SK-N-SH treated with all-trans-retinoic acid at 6 μM for 48 hours (cell line): ENCODE data around the gene CES3.

Experiments
- ARNTL ChIP-seq: fragments of 450-650 bp; formaldehyde crosslinking; IDR thresholded peaks from 2 replicates; pipeline ENCODE4 v1.5.0; 2020; ENCODE audit warnings: low read depth, mild to moderate bottlenecking, moderate library complexity, borderline replicate concordance
- BACH2 ChIP-seq: fragments of 250-450 bp; sonication (Bioruptor Pico); IDR thresholded peaks from 2 replicates; pipeline ENCODE4 v1.9.0; 2021; ENCODE audit warnings: mild to moderate bottlenecking, borderline replicate concordance
- CSDC2 ChIP-seq: fragments of 250-450 bp; sonication (Bioruptor Pico); IDR thresholded peaks from 2 replicates; pipeline ENCODE4 v1.5.0; 2020; ENCODE audit warnings: mild to moderate bottlenecking, moderate library complexity
- GLIS3 ChIP-seq: fragments of 250-450 bp; sonication (Bioruptor Pico); IDR thresholded peaks from 2 replicates; pipeline ENCODE4 v1.5.0; 2020; ENCODE audit warnings: mild to moderate bottlenecking, moderate library complexity
- ISL1 ChIP-seq: fragments of 250-450 bp; sonication (Bioruptor Pico); IDR thresholded peaks from 2 replicates; pipeline ENCODE4 v2.1.2; 2022; ENCODE audit warnings: mild to moderate bottlenecking, moderate library complexity
- OSR1 ChIP-seq: fragments of 250-450 bp; sonication (Bioruptor Pico); IDR thresholded peaks from 2 replicates; pipeline ENCODE4 v1.8.0; 2022; ENCODE audit warnings: moderate library complexity, mild to moderate bottlenecking, inconsistent platforms
- PATZ1 ChIP-seq: fragments of 250-450 bp; sonication (Bioruptor Pico); IDR thresholded peaks from 2 replicates; pipeline ENCODE4 v1.8.0; 2020; ENCODE audit warnings: mild to moderate bottlenecking, moderate library complexity, borderline replicate concordance
- POU6F1 ChIP-seq: fragments of 250-450 bp; sonication (Bioruptor Pico); IDR thresholded peaks from 2 replicates; pipeline ENCODE4 v1.8.0; 2021; ENCODE audit warnings: low read depth, mild to moderate bottlenecking, moderate library complexity, borderline replicate concordance
- PPARA ChIP-seq: fragments of 250-450 bp; sonication (Bioruptor Pico); IDR thresholded peaks from 2 replicates; pipeline ENCODE4 v1.5.0; 2020; ENCODE audit warnings: mild to moderate bottlenecking, borderline replicate concordance
- RARB ChIP-seq: fragments of 250-450 bp; sonication (Bioruptor Pico); IDR thresholded peaks from 2 replicates; pipeline ENCODE4 v1.8.0; 2021; ENCODE audit warnings: mild to moderate bottlenecking, moderate library complexity
- TSHZ2 ChIP-seq: fragments of 250-450 bp; sonication (Bioruptor Pico); IDR thresholded peaks from 2 replicates; pipeline ENCODE4 v1.5.0; 2020; ENCODE audit warnings: mild to moderate bottlenecking, moderate library complexity
- ZFP3 ChIP-seq: fragments of 250-450 bp; sonication (Bioruptor Pico); IDR thresholded peaks from 2 replicates; pipeline ENCODE4 v1.5.0; 2020; ENCODE audit warnings: mild to moderate bottlenecking, moderate library complexity
- ZFP30 ChIP-seq: fragments of 450-650 bp; formaldehyde crosslinking; IDR thresholded peaks from 2 replicates; pipeline ENCODE4 v1.5.0; 2022; ENCODE audit warnings: mild to moderate bottlenecking, moderate library complexity

- no peak for TF ChIP-seq PATZ1
- no peak for TF ChIP-seq ZFP3 (CRISPR knock-in tag)
- TF ChIP-seq GLIS3 (CRISPR knock-in tag) = no peak
- TF ChIP-seq ARNTL (CRISPR knock-in tag) = no peak
- TF ChIP-seq BACH2 = no peak
- TF ChIP-seq POU6F1 (CRISPR knock-in tag) = no peak
- no peak for TF ChIP-seq ZFP30 (CRISPR knock-in tag)
- TF ChIP-seq CSDC2 (CRISPR knock-in tag) = no peak
- no peak for TF ChIP-seq TSHZ2 (CRISPR knock-in tag)
- TF ChIP-seq RARB (CRISPR knock-in tag) = no peak
- no peak for TF ChIP-seq OSR1
- TF ChIP-seq PPARA (CRISPR knock-in tag) = no peak
- no peak for TF ChIP-seq ISL1 (CRISPR knock-in tag)
Observed at GRCh38 chr16:66975302-66975893, 14.3 kb downstream of the CES3 start.
